Endothelial cell of umbilical vein (primary cell): ENCODE measurements around the gene TERT. TPM values are rescaled to one million over a fixed set of nuclear protein-coding genes. Genes with fewer than 3 reads are reported as not detected.

Experiments used
- BruUV-seq: library from RNA; stranded (reverse); fragments of 400-500 nt; replicated peaks from 2 replicates; lab custom pipeline; 2021; lab: Mats Ljungman, UMichigan
- CTCF ChIA-PET: fragments of 300-600, 350-600 bp; sonication (Branson Sonifier 250); formaldehyde crosslinking; loops from one replicate; lab custom pipeline; 2021; ENCODE audit warnings: antibody characterized with exemption, inconsistent platforms; lab: Charles Lee
- POLR2A ChIA-PET: fragments of 300-600, 350-600 bp; sonication (Branson Sonifier 250); formaldehyde crosslinking; loops from one replicate; lab custom pipeline; 2021; ENCODE audit warnings: antibody characterized with exemption, inconsistent platforms; lab: Charles Lee
- DNase-seq: peaks from one replicate; pipeline ENCODE4 v3.0.0-alpha.2; 2011; ENCODE audit warnings: low read depth, low spot score
- FAIRE-seq: peaks from 2 replicates; lab custom pipeline; 2011; peaks lifted over from hg19 to GRCh38; lab: Jason Lieb, UNC
- H2AFZ ChIP-seq: 2 replicates; pipeline ENCODE4 v1.6.0; 2012; ENCODE audit warnings: low read depth, low read length, control low read depth, inconsistent platforms
- H3K27ac ChIP-seq: 2 replicates; pipeline ENCODE4 v1.5.1; 2011; ENCODE audit warnings: low read depth, mild to moderate bottlenecking, control low read depth, low read length, moderate library complexity; ENCODE audit not compliant: insufficient read depth
- H3K27me3 ChIP-seq, 2 experiments: 2 replicates each; pipeline versions ENCODE4 v1.6.0 to v1.6.1; 2011; ENCODE audit warnings: low read length in 2 of 2, mixed read lengths in 1 of 2; ENCODE audit not compliant: control insufficient read depth in 2 of 2, insufficient read depth in 2 of 2
- H3K36me3 ChIP-seq, 2 experiments: 2 replicates in 1 of 2; 3 replicates in 1 of 2; pipeline ENCODE4 v1.5.1; 2011; ENCODE audit warnings: low read length in 2 of 2, mild to moderate bottlenecking in 1 of 2, moderate library complexity in 1 of 2; ENCODE audit not compliant: control insufficient read depth in 2 of 2, insufficient read depth in 2 of 2; ENCODE audit errors: extremely low read depth in 1 of 2
- H3K4me1 ChIP-seq: 3 replicates; pipeline ENCODE4 v1.5.1; 2011; ENCODE audit warnings: mild to moderate bottlenecking, low read length; ENCODE audit not compliant: control insufficient read depth, insufficient read depth; ENCODE audit errors: extremely low read depth
- H3K4me2 ChIP-seq: 2 replicates; pipeline ENCODE4 v1.6.1; 2011; ENCODE audit warnings: low read length, control low read depth, mixed read lengths; ENCODE audit not compliant: insufficient read depth
- H3K4me3 ChIP-seq, 3 experiments: fragments of 200-600 bp in 1 of 3; sonication (generic), shearing (Covaris generic) in 1 of 3; replicated peaks in 1 of 3; 2 replicates each; pipeline ENCODE4 v1.5.1; 2011 to 2016; ENCODE audit warnings: control low read depth in 3 of 3, low read length in 3 of 3, mild to moderate bottlenecking in 2 of 3, inconsistent platforms in 1 of 3, low read depth in 1 of 3, moderate library complexity in 1 of 3; ENCODE audit not compliant: insufficient read depth in 1 of 3
- H3K79me2 ChIP-seq: 2 replicates; pipeline ENCODE4 v1.6.0; 2012; ENCODE audit warnings: low read length, inconsistent platforms; ENCODE audit not compliant: control insufficient read depth, insufficient read depth
- H3K9ac ChIP-seq: replicated peaks from 2 replicates; pipeline ENCODE3; 2011; ENCODE audit warnings: low read length, control low read depth; ENCODE audit not compliant: insufficient read depth; ENCODE audit errors: extremely low read depth
- H3K9me1 ChIP-seq: replicated peaks from 3 replicates; pipeline ENCODE4 v1.6.0; 2011; ENCODE audit warnings: mild to moderate bottlenecking, low read length; ENCODE audit not compliant: control insufficient read depth, insufficient read depth; ENCODE audit errors: extremely low read depth
- H3K9me3 ChIP-seq: replicated peaks from 2 replicates; pipeline ENCODE4 v1.5.1; 2012; ENCODE audit warnings: low read length, inconsistent platforms; ENCODE audit not compliant: control insufficient read depth, insufficient read depth
- H4K20me1 ChIP-seq: replicated peaks from 2 replicates; pipeline ENCODE3; 2011; ENCODE audit warnings: mild to moderate bottlenecking, low read length; ENCODE audit not compliant: control insufficient read depth, insufficient read depth; ENCODE audit errors: extremely low read depth
- CTCF ChIP-seq, 2 donors: IDR thresholded peaks; 1 replicate in 1 of 2; 2 replicates in 1 of 2; pipeline ENCODE4 v1.5.1; 2011; ENCODE audit warnings: low read length in 2 of 2, mild to moderate bottlenecking in 2 of 2, moderate library complexity in 2 of 2, control low read depth in 1 of 2, inconsistent platforms in 1 of 2, low read depth in 1 of 2; ENCODE audit not compliant: insufficient read depth in 1 of 2; ENCODE audit errors: extremely low read depth in 1 of 2
- EZH2 ChIP-seq: IDR thresholded peaks from 2 replicates; pipeline ENCODE4 v1.6.1; 2012; ENCODE audit warnings: borderline replicate concordance, low read depth, mild to moderate bottlenecking, moderate library complexity, low read length, inconsistent platforms; ENCODE audit not compliant: severe bottlenecking
- FOS ChIP-seq: IDR thresholded peaks from 2 replicates; pipeline ENCODE4 v1.6.1; 2011; ENCODE audit warnings: mild to moderate bottlenecking, low read length, moderate library complexity, borderline replicate concordance; ENCODE audit not compliant: insufficient read depth
- GATA2 ChIP-seq: IDR thresholded peaks from 2 replicates; pipeline ENCODE4 v1.7.0; 2011; ENCODE audit warnings: low read depth, mild to moderate bottlenecking, moderate library complexity, mixed read lengths, low read length; ENCODE audit not compliant: insufficient read length, insufficient read depth
- JUN ChIP-seq: IDR thresholded peaks from 2 replicates; pipeline ENCODE4 v1.6.1; 2011; ENCODE audit warnings: borderline replicate concordance, low read depth; ENCODE audit not compliant: insufficient read length, insufficient read depth
- MAX ChIP-seq: IDR thresholded peaks from 2 replicates; pipeline ENCODE4 v1.6.1; 2011; ENCODE audit not compliant: insufficient read depth, insufficient read length
- MYC ChIP-seq: IDR thresholded peaks from one replicate; pipeline ENCODE4 v1.6.1; 2011; ENCODE audit warnings: mild to moderate bottlenecking, low read depth, low read length
- POLR2A ChIP-seq: IDR thresholded peaks from 2 replicates; pipeline ENCODE4 v1.6.1; 2012; ENCODE audit warnings: low read depth, mild to moderate bottlenecking, control low read depth, low read length
- POLR2AphosphoS5 ChIP-seq: IDR thresholded peaks from 2 replicates; pipeline ENCODE4 v1.6.1; 2012; ENCODE audit warnings: low read depth, mild to moderate bottlenecking, control low read depth, low read length, moderate library complexity; ENCODE audit not compliant: insufficient read depth
- dilution Hi-C: fragments of 300-500 bp; cut with MboI; formaldehyde crosslinking; loops from one replicate; pipeline ENCODE4 v1.15.0; 2019; ENCODE audit warnings: low sequenced_read_pairs; ENCODE audit not compliant: extremely low pct_ligation_motif_present
- intact Hi-C: fragments of 100-400 bp; cut with micrococcal nuclease; formaldehyde crosslinking; loops from one replicate; pipeline ENCODE4 v1.10.0; 2022
- polyA plus RNA-seq, 4 experiments: library from polyadenylated mRNA; depleted of rRNA in 3 of 4; stranded (reverse) in 3 of 4; unstranded in 1 of 4; fragments of >200 nt; gene quantifications; 2 replicates each; pipeline versions ENCODE4 v1.2.1 to v1.2.3, GENCODE V29; 2011 to 2012; ENCODE audit warnings: missing spikeins in 1 of 4
- total RNA-seq: library from RNA; stranded (reverse); gene quantifications from 2 replicates; pipeline ENCODE4 v1.2.3, GENCODE V29; 2021

TERT gene
- total and polyA plus RNA-seq, 2 donors (not counting 3 experiments of a cell fraction or from before 2014, with no cell fraction given): 0.04 TPM; not detected in 1

- Histone ChIP-seq H3K4me1 (no peaks in the 10 kb centered on the region), H2AFZ (no peak overlapping the region), H3K27ac (no peak overlapping the region), H3K9me3 (no peaks in the 10 kb centered on the region), H3K9ac (no peak overlapping the region), H3K4me3 (no peak overlapping the region), H3K36me3 (no peaks in the 10 kb centered on the region), H3K9me1 (no peaks in the 10 kb centered on the region), H3K79me2 (no peaks in the 10 kb centered on the region), H4K20me1 (no peaks in the 10 kb centered on the region), H3K27me3 (peaks cover 0 to 13% of the 10 kb centered on the region in 2 experiments), H3K4me2 (no peak overlapping the region)
- intact Hi-C loops (no loop called here), dilution Hi-C loops (no loop called here)
- ChIA-PET CTCF (no interaction called here), POLR2A (no interaction called here)
- no TSS peak for BruUV-seq
- no peak for FAIRE-seq
- TF ChIP-seq POLR2AphosphoS5: no peak
- no peak for TF ChIP-seq FOS
- no peak for TF ChIP-seq MAX
- no peak for DNase-seq
These were observed 2.4 kb upstream of the TERT start for GRCh38 chr5:1297243-1297642.

- H3K4me3 ChIP-seq: no peak overlapping the region
- no peak overlapping the region for H3K4me2 ChIP-seq
These were observed 776 bp upstream of the TERT start for GRCh38 chr5:1295650-1296037.

More at GRCh38 chr5:1295650-1296037, 776 bp upstream of the TERT start:
- Histone ChIP-seq H4K20me1 (no peaks in the 10 kb centered on the region), H3K27ac (no peak overlapping the region), H3K9me1 (no peaks in the 10 kb centered on the region), H3K4me1 (no peaks in the 10 kb centered on the region), H3K79me2 (no peaks in the 10 kb centered on the region), H3K27me3 (peaks cover 0 to 13% of the 10 kb centered on the region in 2 experiments), H3K9ac (no peak overlapping the region), H2AFZ (no peak overlapping the region), H3K9me3 (no peaks in the 10 kb centered on the region), H3K36me3 (no peaks in the 10 kb centered on the region)
- DNase-seq (no peak), FAIRE-seq (no peak)
- ChIA-PET POLR2A (no interaction called here), CTCF (no interaction called here)
- intact Hi-C loops: no loop called here
- TF ChIP-seq POLR2AphosphoS5: no peak
- no peak for TF ChIP-seq POLR2A
- TF ChIP-seq EZH2: no peak
- TF ChIP-seq CTCF (IDR thresholded peaks at IDR 0.05; ENCODE audit: extremely low read depth in 1 of 2, insufficient read depth in 1 of 2, low read depth in 1 of 2, low read length in 2 of 2): no peak
- no peak for TF ChIP-seq GATA2
- TF ChIP-seq MAX: no peak
- no peak for TF ChIP-seq JUN
- no peak for TF ChIP-seq FOS
- TF ChIP-seq MYC: no peak
- dilution Hi-C loops: no loop called here
- no TSS peak for BruUV-seq
